MG63 (cell line): ENCODE data around the gene CYTL1. TPM values are rescaled to one million over a fixed set of nuclear protein-coding genes. Genes with fewer than 3 reads are reported as not detected.

Experiments used
- total RNA-seq: library from RNA; depleted of rRNA; stranded (reverse); fragments of >200 nt; shearing (Covaris generic); gene quantifications from 2 replicates; pipeline ENCODE4 v1.2.3, GENCODE V29; 2014; ENCODE audit warnings: low replicate concordance; rRNA removed

The CYTL1 gene
- total RNA-seq, 1 experiment from 2014 or later, result not detected

Other genes starting within 250 kb of the CYTL1 start
- 7.8 and 12.0 TPM in 2 replicates for gene MSX1, start 159.8 kb downstream of the CYTL1 start, total RNA-seq
- not detected in 2 replicates for gene STK32B, start 32.0 kb upstream of the CYTL1 start, total RNA-seq